Lower leg skin (tissue), 4 donors: ENCODE measurements around the gene IFNG. TPM values are rescaled to one million over a fixed set of nuclear protein-coding genes. Genes with fewer than 3 reads are reported as not detected.

Source experiments
- DNase-seq, 2 donors: peaks; one replicate each; pipeline ENCODE4 v3.0.0-alpha.2; 2019; ENCODE audit warnings: low spot score in 2 of 2
- H3K4me3 ChIP-seq: fragments of 200-600 bp; sonication (generic); 2 replicates; pipeline ENCODE4 v1.5.1; 2017; ENCODE audit warnings: mild to moderate bottlenecking, low read depth; ENCODE audit not compliant: poor library complexity, severe bottlenecking
- CTCF ChIP-seq, 3 donors: fragments of 450-650 bp; IDR thresholded peaks; one replicate each; pipeline ENCODE4 v1.5.1; 2016; ENCODE audit warnings: antibody characterized with exemption in 3 of 3, mild to moderate bottlenecking in 3 of 3, moderate library complexity in 2 of 3
- POLR2A ChIP-seq, 2 donors: fragments of 450-650 bp; IDR thresholded peaks; one replicate each; pipeline ENCODE4 v1.6.1; 2016 to 2017; ENCODE audit warnings: antibody characterized with exemption in 2 of 2, mild to moderate bottlenecking in 1 of 2, moderate library complexity in 1 of 2
- WGBS, 2 donors: methylation state at CpG; one replicate each; pipeline ENCODE4 v1.1.5; 2018; 5-methylcytosine and 5-hydroxymethylcytosine counted together
- intact Hi-C: fragments of 100-400 bp; cut with DNase I; formaldehyde crosslinking; loops from one replicate; pipeline ENCODE4 v1.15.0; 2023; ENCODE audit warnings: low total_unique reads
- total RNA-seq, 4 donors: library from RNA; depleted of rRNA; stranded (reverse); fragments of >200 nt; gene quantifications; one replicate each; pipeline ENCODE4 v1.1.0, GENCODE V29; 2016

IFNG gene
- total RNA-seq, 4 donors from 2014 or later, result not detected

- WGBS, 2 donors, result 84 to 87% methylated on average over 3 of the region's 3 CpGs
- no peak overlapping the region for H3K4me3 ChIP-seq
- TF ChIP-seq POLR2A (IDR thresholded peaks at IDR 0.05) (no peak), CTCF (IDR thresholded peaks at IDR 0.05) (no peak)
- no peak for DNase-seq
- intact Hi-C loops, result no loop called here
These were observed 24.0 kb downstream of the IFNG start for GRCh38 chr12:68135520-68135919.

GRCh38 chr12:68131867-68132414 is 27.6 kb downstream of the IFNG start:
- intact Hi-C loops, result no loop called here
- DNase-seq, result no peak
- WGBS, 2 donors, result 35 to 67% methylated on average over 5 of the region's 5 CpGs
- no peak overlapping the region for H3K4me3 ChIP-seq
- TF ChIP-seq CTCF (IDR thresholded peaks at IDR 0.05) (no peak), POLR2A (IDR thresholded peaks at IDR 0.05) (no peak)

GRCh38 chr12:68129979-68130378 is 29.6 kb downstream of the IFNG start:
- H3K4me3 ChIP-seq, result no peak overlapping the region
- WGBS, 2 donors, result 94 to 95% methylated on average over 2 of the region's 2 CpGs
- no peak for DNase-seq
- intact Hi-C loops, result no loop called here
- TF ChIP-seq POLR2A (IDR thresholded peaks at IDR 0.05), result no peak
- no peak for TF ChIP-seq CTCF (IDR thresholded peaks at IDR 0.05)

GRCh38 chr12:68122236-68122920 is 37.2 kb downstream of the IFNG start:
- no peak for TF ChIP-seq POLR2A (IDR thresholded peaks at IDR 0.05)
- no peak for TF ChIP-seq CTCF (IDR thresholded peaks at IDR 0.05)
- WGBS, 2 donors, result 70 to 71% methylated on average over 3 of the region's 3 CpGs
- no peak overlapping the region for H3K4me3 ChIP-seq
- intact Hi-C loops, result no loop called here
- no peak for DNase-seq

GRCh38 chr12:68121143-68121542 is 38.4 kb downstream of the IFNG start:
- H3K4me3 ChIP-seq, result no peak overlapping the region
- DNase-seq, result no peak
- intact Hi-C loops, result no loop called here
- 86 to 97% methylated on average over 1 of the region's 1 CpG for WGBS, 2 donors
- no peak for TF ChIP-seq POLR2A (IDR thresholded peaks at IDR 0.05)
- TF ChIP-seq CTCF (IDR thresholded peaks at IDR 0.05), result no peak
